Measurements from ENCODE around the gene MATN3. TPM values are rescaled to one million over a fixed set of nuclear protein-coding genes. Genes with fewer than 3 reads are reported as not detected.

The MATN3 gene
- total RNA-seq, 1 experiment from 2014 or later = 13.5 TPM

DNA sequence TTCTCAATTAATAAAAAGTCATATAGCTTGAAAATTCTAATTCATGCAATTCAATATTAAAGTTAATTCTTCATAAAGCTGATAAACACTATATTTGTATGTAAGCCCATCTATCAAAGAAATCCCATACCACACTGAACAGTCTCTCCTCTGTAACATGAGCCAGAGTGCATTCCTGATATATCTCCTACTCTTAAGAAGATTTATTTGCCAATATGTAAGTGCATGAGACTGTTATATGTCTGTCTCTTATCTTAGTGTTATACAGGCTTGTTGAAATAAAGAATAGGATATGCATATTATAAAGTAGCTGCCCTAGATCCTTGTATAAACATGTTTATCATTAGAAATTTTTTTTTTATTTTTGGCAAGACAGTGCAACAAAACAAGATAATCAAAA is 70.3 kb downstream of the MATN3 start:
- H3K4me3 Mint-ChIP-seq = no peak overlapping the region
- no peak overlapping the region for H3K4ac ChIP-seq (ENCODE audit: low read depth, low read length)
- no peak overlapping the region for H3K18ac ChIP-seq (ENCODE audit: insufficient read length, low read depth, low read length)
- no peak overlapping the region for H2BK5ac ChIP-seq (ENCODE audit: insufficient read length, low read length)
- no peak overlapping the region for H2BK20ac ChIP-seq (ENCODE audit: low read depth, low read length, poor library complexity, severe bottlenecking)
- no peak for DNase-seq
- H3K27ac ChIP-seq (ENCODE audit: insufficient read length, low read depth, low read length) = no peak overlapping the region
- no peak overlapping the region for H3K9ac ChIP-seq (ENCODE audit: extremely low read depth, insufficient read length, low read length)
- H3K79me2 ChIP-seq (ENCODE audit: insufficient read depth, low read length) = no peaks in the 10 kb centered on the region
- no peak overlapping the region for H2AFZ ChIP-seq (ENCODE audit: low read length)
- no peaks in the 10 kb centered on the region for H3K79me1 ChIP-seq (ENCODE audit: insufficient read depth, low read depth, low read length, poor library complexity, severe bottlenecking)
- 0 out of 2 replicates have a peak, but pooled peaks cover 3% of the 10 kb centered on the region for H3K4me1 ChIP-seq (ENCODE audit: insufficient read depth, low read length)
- H2BK120ac ChIP-seq (ENCODE audit: low read depth, low read length, poor library complexity, severe bottlenecking) = no peak overlapping the region
- H3K4me2 ChIP-seq (ENCODE audit: insufficient read depth, insufficient read length, low read length) = no peak overlapping the region
- H4K20me1 ChIP-seq (ENCODE audit: control insufficient read depth, insufficient read depth, insufficient read length) = no peaks in the 10 kb centered on the region
- no peaks in the 10 kb centered on the region for H3K27me3 ChIP-seq (ENCODE audit: insufficient read depth, low read length)
- H3K56ac ChIP-seq (ENCODE audit: insufficient read length, low read depth, low read length) = no peak overlapping the region
- no peak overlapping the region for H3K14ac ChIP-seq (ENCODE audit: insufficient read depth, low read length)
- H3K4me1 Mint-ChIP-seq = peaks cover 19 to 25% of the 10 kb centered on the region in 2 experiments
- no peak overlapping the region for H3T11ph ChIP-seq (ENCODE audit: low read length)
- no peaks in the 10 kb centered on the region for H3K27me3 Mint-ChIP-seq (ENCODE audit: low read depth)
- TF ChIP-seq, protein P1, sequence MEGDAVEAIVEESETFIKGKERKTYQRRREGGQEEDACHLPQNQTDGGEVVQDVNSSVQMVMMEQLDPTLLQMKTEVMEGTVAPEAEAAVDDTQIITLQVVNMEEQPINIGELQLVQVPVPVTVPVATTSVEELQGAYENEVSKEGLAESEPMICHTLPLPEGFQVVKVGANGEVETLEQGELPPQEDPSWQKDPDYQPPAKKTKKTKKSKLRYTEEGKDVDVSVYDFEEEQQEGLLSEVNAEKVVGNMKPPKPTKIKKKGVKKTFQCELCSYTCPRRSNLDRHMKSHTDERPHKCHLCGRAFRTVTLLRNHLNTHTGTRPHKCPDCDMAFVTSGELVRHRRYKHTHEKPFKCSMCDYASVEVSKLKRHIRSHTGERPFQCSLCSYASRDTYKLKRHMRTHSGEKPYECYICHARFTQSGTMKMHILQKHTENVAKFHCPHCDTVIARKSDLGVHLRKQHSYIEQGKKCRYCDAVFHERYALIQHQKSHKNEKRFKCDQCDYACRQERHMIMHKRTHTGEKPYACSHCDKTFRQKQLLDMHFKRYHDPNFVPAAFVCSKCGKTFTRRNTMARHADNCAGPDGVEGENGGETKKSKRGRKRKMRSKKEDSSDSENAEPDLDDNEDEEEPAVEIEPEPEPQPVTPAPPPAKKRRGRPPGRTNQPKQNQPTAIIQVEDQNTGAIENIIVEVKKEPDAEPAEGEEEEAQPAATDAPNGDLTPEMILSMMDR (conservative IDR thresholded peaks at IDR 0.05) = no peak
- no peak overlapping the region for H4K91ac ChIP-seq (ENCODE audit: insufficient read length, low read depth, low read length)
- H4K5ac ChIP-seq (ENCODE audit: insufficient read length, low read depth, low read length) = no peak overlapping the region
- H2BK12ac ChIP-seq (ENCODE audit: insufficient read length, low read depth, low read length) = no peak overlapping the region
- H2AK5ac ChIP-seq (ENCODE audit: insufficient read length, low read length) = no peak overlapping the region
- peaks cover 3 to 21% (median 19%) of the 10 kb centered on the region in 3 experiments; a peak in 6 of 7 replicates for H3K36me3 Mint-ChIP-seq (ENCODE audit: insufficient read depth in 1 of 3, low read depth in 3 of 3)
- no peaks in the 10 kb centered on the region for H3K9me3 ChIP-seq (ENCODE audit: control insufficient read depth, low read depth, low read length)
- no peak overlapping the region for H3K23ac ChIP-seq (ENCODE audit: insufficient read length, low read depth, low read length)
- no peak overlapping the region for H2BK15ac ChIP-seq (ENCODE audit: low read depth, low read length)
- no peak overlapping the region for H4K8ac ChIP-seq (replicated peaks; ENCODE audit: insufficient read length, low read depth, low read length)
- H3K23me2 ChIP-seq (ENCODE audit: insufficient read length, low read depth, low read length, poor library complexity, severe bottlenecking) = no peaks in the 10 kb centered on the region
- no peak overlapping the region for H3K27ac Mint-ChIP-seq
- H3K9me3 Mint-ChIP-seq = no peaks in the 10 kb centered on the region

Other genes starting within 250 kb of the MATN3 start
- gene TTC32, start 110.7 kb downstream of the MATN3 start, total RNA-seq (2021) = 8.9 and 9.9 TPM in 2 replicates
- 16.2 and 16.7 TPM in 2 replicates for gene WDR35, start 22.6 kb downstream of the MATN3 start, total RNA-seq (2021)
- gene LAPTM4A, start 39.0 kb upstream of the MATN3 start, total RNA-seq (2021) = 131 and 136 TPM in 2 replicates
- 22.3 and 25.1 TPM in 2 replicates for gene SDC1, start 212.5 kb upstream of the MATN3 start, total RNA-seq (2021)

Measured in H9 (cell line).